GM19455 (cell line): ENCODE data around the gene SLAMF8.

Source experiments
- ATAC-seq: cut with Tn5 transposase; IDR thresholded peaks from one replicate; pipeline ENCODE4 v1.9.1; 2021; ENCODE audit not compliant: unreplicated experiment

Gene SLAMF8

GRCh38 chr1:159817276-159818041, 9.2 kb upstream of the SLAMF8 start:
- ATAC-seq: no peak

- peak; percentile 75 for ATAC-seq
Measured at GRCh38 chr1:159821171-159821867, 5.4 kb upstream of the SLAMF8 start.

- ATAC-seq: no peak
Measured at GRCh38 chr1:159823406-159823805, 3.3 kb upstream of the SLAMF8 start.

GRCh38 chr1:159825564-159825963, 1.1 kb upstream of the SLAMF8 start:
- ATAC-seq: no peak

- no peak for ATAC-seq
Measured at GRCh38 chr1:159827102-159827490, 423 bp downstream of the SLAMF8 start.

GRCh38 chr1:159827549-159827948, 876 bp downstream of the SLAMF8 start:
- ATAC-seq: no peak

GRCh38 chr1:159828176-159828575, 1.5 kb downstream of the SLAMF8 start:
- ATAC-seq: no peak

GRCh38 chr1:159828581-159829272, 2.1 kb downstream of the SLAMF8 start:
- ATAC-seq: no peak

- ATAC-seq: peak; percentile 71
Measured at GRCh38 chr1:159829273-159829634, 2.6 kb downstream of the SLAMF8 start.

GRCh38 chr1:159829822-159830465, 3.3 kb downstream of the SLAMF8 start:
- ATAC-seq: no peak

GRCh38 chr1:159830722-159831121, 4.0 kb downstream of the SLAMF8 start:
- no peak for ATAC-seq

GRCh38 chr1:159831412-159832141, 4.9 kb downstream of the SLAMF8 start:
- ATAC-seq: no peak

- ATAC-seq: no peak
Measured at GRCh38 chr1:159832309-159832708, 5.6 kb downstream of the SLAMF8 start.

GRCh38 chr1:159835356-159835755, 8.7 kb downstream of the SLAMF8 start:
- no peak for ATAC-seq

GRCh38 chr1:159835862-159836525, 9.3 kb downstream of the SLAMF8 start:
- ATAC-seq: no peak

GRCh38 chr1:159838715-159839114, 12.0 kb downstream of the SLAMF8 start:
- ATAC-seq: peak; percentile 55

- ATAC-seq: peak; percentile 78
Measured at GRCh38 chr1:159839116-159839849, 12.6 kb downstream of the SLAMF8 start.

GRCh38 chr1:159841749-159842148, 15.1 kb downstream of the SLAMF8 start:
- no peak for ATAC-seq

- no peak for ATAC-seq
Measured at GRCh38 chr1:159843459-159843858, 16.8 kb downstream of the SLAMF8 start.
